Measurements from ENCODE around the gene PTHLH.

DNA sequence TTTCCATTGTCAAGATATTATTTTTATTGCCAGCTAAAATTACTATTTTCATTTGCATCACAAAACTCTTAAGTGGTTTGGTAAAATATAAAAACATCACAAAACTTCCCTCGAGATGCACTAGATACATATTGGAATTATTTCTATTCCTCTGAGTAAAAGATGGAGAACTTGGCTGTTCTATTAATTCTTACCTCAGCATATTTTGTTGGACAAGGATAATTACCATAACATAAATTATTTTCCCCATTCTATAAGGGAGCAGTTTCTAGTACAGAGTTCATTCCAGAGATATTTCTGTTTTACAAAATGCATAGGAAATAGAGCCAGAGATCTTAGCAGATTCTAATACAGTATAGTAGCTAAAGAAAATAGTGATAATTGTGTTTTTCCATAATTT lies 42.6 kb upstream of the PTHLH start:
- TF ChIP-seq, protein P1, sequence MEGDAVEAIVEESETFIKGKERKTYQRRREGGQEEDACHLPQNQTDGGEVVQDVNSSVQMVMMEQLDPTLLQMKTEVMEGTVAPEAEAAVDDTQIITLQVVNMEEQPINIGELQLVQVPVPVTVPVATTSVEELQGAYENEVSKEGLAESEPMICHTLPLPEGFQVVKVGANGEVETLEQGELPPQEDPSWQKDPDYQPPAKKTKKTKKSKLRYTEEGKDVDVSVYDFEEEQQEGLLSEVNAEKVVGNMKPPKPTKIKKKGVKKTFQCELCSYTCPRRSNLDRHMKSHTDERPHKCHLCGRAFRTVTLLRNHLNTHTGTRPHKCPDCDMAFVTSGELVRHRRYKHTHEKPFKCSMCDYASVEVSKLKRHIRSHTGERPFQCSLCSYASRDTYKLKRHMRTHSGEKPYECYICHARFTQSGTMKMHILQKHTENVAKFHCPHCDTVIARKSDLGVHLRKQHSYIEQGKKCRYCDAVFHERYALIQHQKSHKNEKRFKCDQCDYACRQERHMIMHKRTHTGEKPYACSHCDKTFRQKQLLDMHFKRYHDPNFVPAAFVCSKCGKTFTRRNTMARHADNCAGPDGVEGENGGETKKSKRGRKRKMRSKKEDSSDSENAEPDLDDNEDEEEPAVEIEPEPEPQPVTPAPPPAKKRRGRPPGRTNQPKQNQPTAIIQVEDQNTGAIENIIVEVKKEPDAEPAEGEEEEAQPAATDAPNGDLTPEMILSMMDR (IDR thresholded peaks at IDR 0.05) = no peak
- no peak for TF ChIP-seq POLR2AphosphoS5 (IDR thresholded peaks at IDR 0.05; ENCODE audit: insufficient read depth in 1 of 2, low read depth in 1 of 2)
